G401 (cell line): Measurements from ENCODE around the gene HTT. TPM values are rescaled to one million over a fixed set of nuclear protein-coding genes. Genes with fewer than 3 reads are reported as not detected.

Experiments
- DNase-seq: peaks from one replicate; pipeline ENCODE4 v3.0.0-alpha.2; 2015; ENCODE audit warnings: low spot score
- in situ Hi-C: cut with HindIII; loops from 2 replicates; pipeline ENCODE4 v1.10.0; 2016; ENCODE audit warnings: low sequenced_read_pairs, mixed read lengths
- total RNA-seq: library from RNA; depleted of rRNA; stranded (reverse); fragments of >200 nt; shearing (Covaris generic); gene quantifications from 2 replicates; pipeline ENCODE4 v1.2.3, GENCODE V29; 2014; rRNA removed

HTT gene
- total RNA-seq, 1 experiment from 2014 or later, result 52.6 TPM

DNA sequence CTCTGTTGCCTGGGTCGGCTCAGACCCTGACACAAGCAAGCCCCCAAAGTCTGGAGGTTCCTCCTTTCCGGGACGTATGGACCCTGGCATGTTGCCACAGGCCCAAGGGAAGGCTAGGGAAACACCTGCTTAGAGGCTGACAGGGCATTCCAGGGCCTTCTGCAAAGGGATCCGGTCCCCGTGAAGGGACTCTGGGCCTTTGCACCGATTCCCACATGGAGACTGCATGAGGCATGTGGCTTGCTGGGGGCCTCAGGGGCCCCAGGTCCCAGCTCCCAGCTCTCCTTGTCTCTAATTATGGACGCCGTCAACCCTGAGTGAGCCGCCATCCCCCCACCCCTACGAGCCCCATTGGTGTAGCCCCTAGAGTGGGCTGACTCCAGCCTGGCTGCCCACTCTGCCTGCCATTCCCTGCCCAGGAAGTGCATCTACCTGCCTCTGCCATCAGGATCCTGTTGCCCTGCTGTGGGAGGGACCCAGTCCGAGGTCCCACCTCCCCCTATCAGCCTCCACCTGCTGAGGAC lies 214.2 kb downstream of the HTT start:
- in situ Hi-C loops, result no loop called here
- no peak for DNase-seq

DNA sequence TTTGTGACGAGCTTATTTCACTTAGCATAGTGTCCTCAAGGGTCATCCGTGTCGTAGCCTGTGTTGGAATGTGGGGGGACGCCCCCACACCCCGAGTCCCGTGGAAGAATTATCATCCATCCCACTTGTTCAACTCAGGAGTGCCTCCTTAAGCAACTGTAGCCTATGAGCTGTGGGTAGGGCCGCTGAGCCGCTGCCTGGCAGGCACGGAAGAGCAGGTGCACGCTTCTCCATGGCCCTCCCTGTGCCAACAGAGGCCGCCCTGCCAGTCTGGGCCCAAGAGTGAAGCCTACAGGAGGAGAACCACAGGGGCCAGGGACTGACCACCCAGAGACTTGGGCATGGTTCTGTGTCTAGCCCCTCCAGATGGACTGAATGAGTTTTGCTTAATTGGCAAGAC lies 216.0 kb downstream of the HTT start:
- in situ Hi-C loops, result no loop called here
- peak; percentile 76 for DNase-seq

GRCh38 chr4:3290889-3291321 lies 216.4 kb downstream of the HTT start:
- peak; percentile 72 for DNase-seq
- in situ Hi-C loops, result no loop called here

- in situ Hi-C loops, result no loop called here
- peak; percentile 89 for DNase-seq
These were observed 217.0 kb downstream of the HTT start for GRCh38 chr4:3291411-3291968.

DNA sequence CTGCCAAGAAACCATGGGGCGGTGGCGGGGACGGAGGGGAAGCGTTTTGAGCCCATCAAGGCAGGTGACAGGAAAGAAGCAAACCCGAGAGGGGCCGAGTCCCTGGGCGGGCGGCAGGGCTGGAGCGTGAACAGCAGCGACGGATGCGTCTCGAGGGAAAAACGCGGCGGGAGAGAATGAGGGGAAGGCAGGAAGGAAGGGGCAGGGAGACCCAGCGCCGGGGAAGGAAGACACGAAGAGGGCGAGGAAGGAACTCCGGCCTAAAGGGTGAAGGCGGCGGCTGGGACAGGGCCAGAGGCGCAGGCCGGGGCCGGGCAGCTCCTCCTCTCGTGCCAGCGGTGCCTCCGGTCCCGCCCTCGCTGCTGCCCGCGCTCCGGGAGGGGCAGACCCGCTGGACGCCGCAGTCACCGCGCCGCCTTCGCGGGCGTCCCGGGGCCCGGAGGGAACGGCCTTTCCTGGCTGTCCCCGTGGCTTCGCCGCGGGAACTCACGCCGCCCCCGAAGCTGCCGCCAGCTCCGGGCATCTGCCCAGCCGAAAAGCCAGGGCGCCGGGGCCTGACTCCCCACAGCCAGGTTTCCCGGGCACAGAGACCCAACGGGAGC lies 217.6 kb downstream of the HTT start:
- in situ Hi-C loops, result no loop called here
- no peak for DNase-seq

DNA sequence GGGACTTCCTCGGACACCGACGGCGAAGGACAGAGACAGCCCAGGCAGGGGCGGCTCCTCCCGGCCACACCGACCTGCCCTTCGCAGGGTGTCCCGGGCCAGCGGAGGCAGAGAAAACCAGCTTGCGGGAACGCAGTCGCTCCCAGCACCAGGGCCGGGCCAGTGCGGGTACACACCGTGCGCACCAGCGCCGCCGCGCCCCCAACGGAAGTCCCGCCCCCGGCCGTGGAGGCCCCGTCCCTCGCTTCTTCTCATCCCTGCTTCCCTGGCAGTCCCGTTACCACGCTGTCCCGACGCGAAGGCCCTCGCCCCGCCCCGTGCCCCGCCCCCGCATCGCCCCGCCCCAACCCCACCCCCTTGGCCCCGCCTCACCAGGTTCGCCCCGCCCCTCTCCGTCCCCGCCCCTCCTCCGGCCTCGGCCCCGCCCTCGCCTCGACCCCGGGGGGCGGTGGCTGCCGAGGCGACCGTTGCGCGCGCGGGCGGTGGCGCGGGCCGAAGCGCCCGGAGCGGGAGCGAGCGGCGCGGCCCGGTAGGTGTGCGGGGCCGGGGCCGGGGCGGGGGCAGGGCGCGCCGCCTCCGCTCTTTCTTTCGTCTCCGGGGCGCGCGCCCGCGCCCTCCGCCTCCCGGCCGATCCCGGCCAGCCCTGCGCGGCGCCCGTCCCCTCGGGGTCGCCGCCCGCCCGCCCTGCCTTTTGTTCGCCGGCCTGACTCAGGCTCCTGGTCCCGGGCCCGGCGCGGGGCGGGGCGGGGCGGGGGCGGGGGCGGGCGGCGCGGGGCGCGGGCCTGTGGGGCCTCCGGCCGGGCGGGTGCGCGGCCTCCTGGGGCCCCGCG lies 218.3 kb downstream of the HTT start, which contains the start of gene RGS12:
Gene RGS12 (plus strand): TSS at position 451 of the 830 bp plus-strand sequence. CDS start 23,150 bp downstream, outside the sequence.
- in situ Hi-C loops, result no loop called here
- peak; percentile 95 for DNase-seq

Other genes starting within 250 kb of the HTT start
- gene ADD1, start 230.8 kb upstream of the HTT start, total RNA-seq, result 82.3 and 121 TPM in 2 replicates
- gene NOP14, start 111.3 kb upstream of the HTT start, total RNA-seq, result 25.8 and 55.4 TPM in 2 replicates
- 2.0 and 4.2 TPM in 2 replicates for gene GRK4, start 111.1 kb upstream of the HTT start, total RNA-seq
- not detected in 2 replicates for gene HTT-AS, start 143 bp upstream of the HTT start, total RNA-seq
- gene MSANTD1, start 174.5 kb downstream of the HTT start, total RNA-seq, result 0.20 TPM in 1 of 2 replicates, not detected in the other
- 12.3 and 14.4 TPM in 2 replicates for gene RGS12, start 218.3 kb downstream of the HTT start, total RNA-seq